HepG2 (cell line): ENCODE measurements around the gene MPPE1. TPM values are rescaled to one million over a fixed set of nuclear protein-coding genes. Genes with fewer than 3 reads are reported as not detected.

Experiments
- ATRX ChIP-seq: sonication (generic); formaldehyde crosslinking; IDR thresholded peaks from 2 replicates; pipeline ENCODE4 v1.4.0; 2020; ENCODE audit warnings: missing genetic modification reagents, borderline replicate concordance
- BRCA1 ChIP-seq: sonication (generic); formaldehyde crosslinking; IDR thresholded peaks from 2 replicates; pipeline ENCODE4 v1.4.0; 2020; ENCODE audit warnings: missing genetic modification reagents
- FIP1L1 ChIP-seq: fragments of 200-400 bp; formaldehyde crosslinking; IDR thresholded peaks from 2 replicates; pipeline ENCODE4 v1.6.1; 2018; ENCODE audit warnings: low read depth, mild to moderate bottlenecking, low read length, moderate library complexity, borderline replicate concordance; ENCODE audit not compliant: insufficient read depth
- KAT2B ChIP-seq: fragments of 150-350 bp; IDR thresholded peaks from 2 replicates; pipeline ENCODE4 v1.6.1; 2014; ENCODE audit warnings: low read depth, low read length, borderline replicate concordance
- KLF12 ChIP-seq: sonication (generic); formaldehyde crosslinking; IDR thresholded peaks from 2 replicates; pipeline ENCODE4 v1.4.0; 2020; ENCODE audit warnings: missing genetic modification reagents, borderline replicate concordance
- NFATC3 ChIP-seq: sonication (generic); formaldehyde crosslinking; IDR thresholded peaks from 2 replicates; pipeline ENCODE4 v1.5.1; 2020; ENCODE audit warnings: mild to moderate bottlenecking, missing genetic modification reagents
- NR2F6 ChIP-seq, 2 experiments: IDR thresholded peaks; 2 replicates each; pipeline ENCODE4 v1.6.1; 2016; ENCODE audit warnings: antibody characterized with exemption in 1 of 2, mild to moderate bottlenecking in 1 of 2
- PHF8 ChIP-seq: sonication (generic); formaldehyde crosslinking; IDR thresholded peaks from 2 replicates; pipeline ENCODE4 v1.5.0; 2020; ENCODE audit warnings: missing genetic modification reagents
- RXRB ChIP-seq: IDR thresholded peaks from 2 replicates; pipeline ENCODE4 v1.6.1; 2016; ENCODE audit warnings: borderline replicate concordance, missing genetic modification reagents, missing compliant biosample characterization
- SOX13 ChIP-seq, 3 experiments: fragments of 450-650 bp in 1 of 3; sonication (generic) in 1 of 3; formaldehyde crosslinking in 1 of 3; IDR thresholded peaks in 2 of 3; conservative IDR thresholded peaks in 1 of 3; 2 replicates each; pipeline versions ENCODE4 v1.5.0 to v1.6.1; 2016 to 2020; ENCODE audit warnings: antibody characterized with exemption in 1 of 3, mild to moderate bottlenecking in 1 of 3, missing compliant biosample characterization in 1 of 3, missing genetic modification reagents in 1 of 3, moderate library complexity in 1 of 3
- TARDBP ChIP-seq: sonication (generic); formaldehyde crosslinking; IDR thresholded peaks from 2 replicates; pipeline ENCODE4 v1.8.0; 2022; ENCODE audit warnings: mild to moderate bottlenecking, missing genetic modification reagents
- TBX2 ChIP-seq: sonication (generic); formaldehyde crosslinking; IDR thresholded peaks from 2 replicates; pipeline ENCODE4 v1.5.0; 2020; ENCODE audit warnings: missing genetic modification reagents, mild to moderate bottlenecking, borderline replicate concordance
- TCF7 ChIP-seq: sonication (generic); IDR thresholded peaks from 2 replicates; pipeline ENCODE4 v1.6.1; 2016; ENCODE audit warnings: antibody characterized with exemption, low read depth
- ZNF138 ChIP-seq: sonication (generic); formaldehyde crosslinking; IDR thresholded peaks from 2 replicates; pipeline ENCODE4 v1.5.0; 2020; ENCODE audit warnings: mild to moderate bottlenecking, low read depth, missing genetic modification reagents
- ZNF224 ChIP-seq: sonication (generic); formaldehyde crosslinking; IDR thresholded peaks from 2 replicates; pipeline ENCODE4 v1.5.0; 2020; ENCODE audit warnings: mild to moderate bottlenecking, missing genetic modification reagents
- ZNF343 ChIP-seq: sonication (generic); formaldehyde crosslinking; IDR thresholded peaks from 2 replicates; pipeline ENCODE4 v1.4.0; 2020; ENCODE audit warnings: mild to moderate bottlenecking, missing genetic modification reagents
- ZNF605 ChIP-seq: sonication (generic); formaldehyde crosslinking; IDR thresholded peaks from 2 replicates; pipeline ENCODE4 v1.8.0; 2022; ENCODE audit warnings: mild to moderate bottlenecking, missing genetic modification reagents
- ZNF790 ChIP-seq: sonication (generic); formaldehyde crosslinking; IDR thresholded peaks from 2 replicates; pipeline ENCODE4 v1.8.0; 2022; ENCODE audit warnings: missing genetic modification reagents, mild to moderate bottlenecking, borderline replicate concordance
- polyA plus RNA-seq, 8 experiments: library from polyadenylated mRNA; depleted of rRNA in 3 of 8; stranded (reverse) in 7 of 8; unstranded in 1 of 8; fragments of >200 nt; fragmentation: Illumina TruSeq in 4 of 8; extraction: Trizol in 4 of 8; gene quantifications; 2 replicates each; pipeline versions ENCODE4 v1.2.1 to v1.2.3, GENCODE V29; 2011 to 2016; ENCODE audit warnings: low read depth in 4 of 8, missing spikeins in 1 of 8, mixed read lengths in 1 of 8; ENCODE audit not compliant: insufficient read depth in 1 of 8
- total RNA-seq, 5 experiments: library from RNA; depleted of rRNA; stranded (reverse); fragments of >200 nt; fragmentation: Illumina TruSeq; extraction: Trizol; gene quantifications; 2 replicates each; pipeline ENCODE4 v1.2.3, GENCODE V29; 2016; ENCODE audit warnings: low read depth in 1 of 5
- TF ChIP-seq, protein P1 (sequence below): sonication (generic); formaldehyde crosslinking; IDR thresholded peaks from 2 replicates; pipeline ENCODE4 v1.8.0; 2022; ENCODE audit warnings: mild to moderate bottlenecking, missing genetic modification reagents, moderate library complexity
- TF ChIP-seq, protein P2 (sequence below): sonication (generic); formaldehyde crosslinking; IDR thresholded peaks from 2 replicates; pipeline ENCODE4 v1.4.0; 2020; ENCODE audit warnings: missing genetic modification reagents
- TF ChIP-seq, protein P3 (sequence below): sonication (generic); formaldehyde crosslinking; IDR thresholded peaks from 2 replicates; pipeline ENCODE4 v1.4.0; 2020; ENCODE audit warnings: mild to moderate bottlenecking, missing genetic modification reagents
- TF ChIP-seq, protein P4 (sequence below): sonication (generic); formaldehyde crosslinking; IDR thresholded peaks from 2 replicates; pipeline ENCODE4 v1.5.1; 2020; ENCODE audit warnings: missing genetic modification reagents, mild to moderate bottlenecking, borderline replicate concordance
- TF ChIP-seq, protein P5 (sequence below): sonication (generic); formaldehyde crosslinking; IDR thresholded peaks from 2 replicates; pipeline ENCODE4 v1.4.0; 2020; ENCODE audit warnings: mild to moderate bottlenecking, missing genetic modification reagents

The MPPE1 gene
- total and polyA plus RNA-seq, 2 of the 13 experiments (the other 11 are each of a cell fraction or from before 2014, with no cell fraction given), result 9.6 to 11.9 TPM

DNA sequence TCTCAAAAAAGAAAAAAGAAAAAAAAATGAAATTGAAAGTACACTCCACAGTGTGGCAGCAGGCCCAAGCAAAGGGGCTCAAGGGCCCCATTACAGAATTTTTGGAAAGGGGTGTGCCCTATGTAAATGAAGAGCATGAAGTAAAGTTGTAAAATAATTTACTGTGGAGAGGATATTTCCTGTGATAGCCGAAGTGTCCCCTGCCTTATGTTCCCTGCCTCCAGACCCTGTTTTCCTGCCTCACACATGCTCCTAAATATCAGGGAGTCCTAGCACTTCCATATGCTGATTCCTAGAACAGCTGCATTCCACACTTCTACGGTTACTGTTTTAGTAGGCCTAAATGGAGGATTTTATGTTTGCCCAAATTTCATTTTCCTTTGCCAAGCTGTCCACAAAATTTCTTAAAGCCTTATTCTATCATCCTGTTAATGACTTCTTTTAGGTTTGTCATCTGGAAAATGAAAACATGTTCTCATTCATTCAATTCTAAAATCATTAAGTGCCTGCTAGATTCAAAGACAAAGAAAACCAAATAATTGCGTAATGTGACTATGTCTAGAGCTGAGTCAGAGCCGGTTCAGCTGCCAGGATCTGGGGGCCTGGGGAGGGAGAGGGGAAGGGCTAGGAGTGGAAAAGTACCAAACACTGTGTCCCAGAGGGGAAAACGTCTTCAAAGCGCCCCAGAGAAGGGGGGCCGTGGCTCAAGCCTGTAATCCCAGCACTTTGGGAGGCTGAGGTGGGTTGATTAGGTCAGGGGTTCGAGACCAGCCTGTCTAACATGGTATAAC is 47.3 kb upstream of the MPPE1 start (continued):
- TF ChIP-seq ZNF790 (CRISPR knock-in tag) (no peak), PHF8 (CRISPR knock-in tag) (no peak), TARDBP (CRISPR knock-in tag) (peak; percentile 52; the same call in 1 of the 2 replicates), RXRB (CRISPR knock-in tag) (peak; percentile 68; the same call in 1 of the 2 replicates), TBX2 (peak; percentile 32; the same call in 1 of the 2 replicates), KLF12 (CRISPR knock-in tag) (no peak), TCF7 (peak; percentile 31; the same call in 1 of the 2 replicates), ZNF343 (no peak), ATRX (CRISPR knock-in tag) (no peak), NFATC3 (CRISPR knock-in tag) (no peak), KAT2B (no peak), ZNF605 (CRISPR knock-in tag) (no peak), BRCA1 (CRISPR knock-in tag) (no peak), NR2F6 (IDR thresholded peaks at IDR 0.05) (peak; percentile 13; the same call in 1 of the 2 replicates), NR2F6 (CRISPR knock-in tag; IDR thresholded peaks at IDR 0.05) (peak; percentile 43; the same call in 1 of the 2 replicates), FIP1L1 (no peak), ZNF224 (CRISPR knock-in tag) (no peak), SOX13 (IDR thresholded peaks at IDR 0.05) (no peak), SOX13 (CRISPR knock-in tag; conservative IDR thresholded peaks at IDR 0.05 in 1 of 2, IDR thresholded peaks at IDR 0.05 in 1 of 2) (peak in 1 of 2 experiments; percentile 77; a peak in 2 of 4 replicates), ZNF138 (no peak)
- TF ChIP-seq, protein P1, sequence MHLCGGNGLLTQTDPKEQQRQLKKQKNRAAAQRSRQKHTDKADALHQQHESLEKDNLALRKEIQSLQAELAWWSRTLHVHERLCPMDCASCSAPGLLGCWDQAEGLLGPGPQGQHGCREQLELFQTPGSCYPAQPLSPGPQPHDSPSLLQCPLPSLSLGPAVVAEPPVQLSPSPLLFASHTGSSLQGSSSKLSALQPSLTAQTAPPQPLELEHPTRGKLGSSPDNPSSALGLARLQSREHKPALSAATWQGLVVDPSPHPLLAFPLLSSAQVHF, result no peak
- TF ChIP-seq, protein P2, sequence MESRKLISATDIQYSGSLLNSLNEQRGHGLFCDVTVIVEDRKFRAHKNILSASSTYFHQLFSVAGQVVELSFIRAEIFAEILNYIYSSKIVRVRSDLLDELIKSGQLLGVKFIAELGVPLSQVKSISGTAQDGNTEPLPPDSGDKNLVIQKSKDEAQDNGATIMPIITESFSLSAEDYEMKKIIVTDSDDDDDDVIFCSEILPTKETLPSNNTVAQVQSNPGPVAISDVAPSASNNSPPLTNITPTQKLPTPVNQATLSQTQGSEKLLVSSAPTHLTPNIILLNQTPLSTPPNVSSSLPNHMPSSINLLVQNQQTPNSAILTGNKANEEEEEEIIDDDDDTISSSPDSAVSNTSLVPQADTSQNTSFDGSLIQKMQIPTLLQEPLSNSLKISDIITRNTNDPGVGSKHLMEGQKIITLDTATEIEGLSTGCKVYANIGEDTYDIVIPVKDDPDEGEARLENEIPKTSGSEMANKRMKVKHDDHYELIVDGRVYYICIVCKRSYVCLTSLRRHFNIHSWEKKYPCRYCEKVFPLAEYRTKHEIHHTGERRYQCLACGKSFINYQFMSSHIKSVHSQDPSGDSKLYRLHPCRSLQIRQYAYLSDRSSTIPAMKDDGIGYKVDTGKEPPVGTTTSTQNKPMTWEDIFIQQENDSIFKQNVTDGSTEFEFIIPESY, result no peak
- TF ChIP-seq, protein P3, sequence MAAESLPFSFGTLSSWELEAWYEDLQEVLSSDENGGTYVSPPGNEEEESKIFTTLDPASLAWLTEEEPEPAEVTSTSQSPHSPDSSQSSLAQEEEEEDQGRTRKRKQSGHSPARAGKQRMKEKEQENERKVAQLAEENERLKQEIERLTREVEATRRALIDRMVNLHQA (CRISPR knock-in tag), result no peak
- TF ChIP-seq, protein P4, sequence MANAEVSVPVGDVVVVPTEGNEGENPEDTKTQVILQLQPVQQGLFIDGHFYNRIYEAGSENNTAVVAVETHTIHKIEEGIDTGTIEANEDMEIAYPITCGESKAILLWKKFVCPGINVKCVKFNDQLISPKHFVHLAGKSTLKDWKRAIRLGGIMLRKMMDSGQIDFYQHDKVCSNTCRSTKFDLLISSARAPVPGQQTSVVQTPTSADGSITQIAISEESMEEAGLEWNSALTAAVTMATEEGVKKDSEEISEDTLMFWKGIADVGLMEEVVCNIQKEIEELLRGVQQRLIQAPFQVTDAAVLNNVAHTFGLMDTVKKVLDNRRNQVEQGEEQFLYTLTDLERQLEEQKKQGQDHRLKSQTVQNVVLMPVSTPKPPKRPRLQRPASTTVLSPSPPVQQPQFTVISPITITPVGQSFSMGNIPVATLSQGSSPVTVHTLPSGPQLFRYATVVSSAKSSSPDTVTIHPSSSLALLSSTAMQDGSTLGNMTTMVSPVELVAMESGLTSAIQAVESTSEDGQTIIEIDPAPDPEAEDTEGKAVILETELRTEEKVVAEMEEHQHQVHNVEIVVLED (CRISPR knock-in tag), result no peak
- TF ChIP-seq, protein P5, sequence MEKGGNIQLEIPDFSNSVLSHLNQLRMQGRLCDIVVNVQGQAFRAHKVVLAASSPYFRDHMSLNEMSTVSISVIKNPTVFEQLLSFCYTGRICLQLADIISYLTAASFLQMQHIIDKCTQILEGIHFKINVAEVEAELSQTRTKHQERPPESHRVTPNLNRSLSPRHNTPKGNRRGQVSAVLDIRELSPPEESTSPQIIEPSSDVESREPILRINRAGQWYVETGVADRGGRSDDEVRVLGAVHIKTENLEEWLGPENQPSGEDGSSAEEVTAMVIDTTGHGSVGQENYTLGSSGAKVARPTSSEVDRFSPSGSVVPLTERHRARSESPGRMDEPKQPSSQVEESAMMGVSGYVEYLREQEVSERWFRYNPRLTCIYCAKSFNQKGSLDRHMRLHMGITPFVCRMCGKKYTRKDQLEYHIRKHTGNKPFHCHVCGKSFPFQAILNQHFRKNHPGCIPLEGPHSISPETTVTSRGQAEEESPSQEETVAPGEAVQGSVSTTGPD (CRISPR knock-in tag), result no peak
